HG02870 (cell line): ENCODE results near the gene VWA1.

Experiments used
- ATAC-seq: cut with Tn5 transposase; IDR thresholded peaks from one replicate; pipeline ENCODE4 v1.9.1; 2021; ENCODE audit warnings: mild to moderate bottlenecking, moderate library complexity; ENCODE audit not compliant: unreplicated experiment

VWA1 gene

GRCh38 chr1:1435106-1435903 lies at the start of gene VWA1:
Gene VWA1, plus strand, starts transcription at chr1:1435690. Its CDS starts 59 bp downstream, at chr1:1435749.
- no peak for ATAC-seq

- no peak for ATAC-seq
These were observed 49.6 kb upstream of the VWA1 start for GRCh38 chr1:1385931-1386330.

GRCh38 chr1:1387098-1388077 lies 48.1 kb upstream of the VWA1 start:
- ATAC-seq = no peak

GRCh38 chr1:1388078-1388472 lies 47.4 kb upstream of the VWA1 start:
- no peak for ATAC-seq

GRCh38 chr1:1390675-1391074 lies 44.8 kb upstream of the VWA1 start:
- ATAC-seq = no peak

- no peak for ATAC-seq
These were observed 44.3 kb upstream of the VWA1 start for GRCh38 chr1:1391225-1391624.

GRCh38 chr1:1393014-1393413 lies 42.5 kb upstream of the VWA1 start:
- ATAC-seq = no peak

GRCh38 chr1:1393428-1393827 lies 42.1 kb upstream of the VWA1 start:
- no peak for ATAC-seq

- ATAC-seq = no peak
These were observed 41.4 kb upstream of the VWA1 start for GRCh38 chr1:1394116-1394515.

GRCh38 chr1:1395166-1395565 lies 40.3 kb upstream of the VWA1 start:
- ATAC-seq = no peak

- no peak for ATAC-seq
These were observed 37.5 kb upstream of the VWA1 start for GRCh38 chr1:1397839-1398523.

GRCh38 chr1:1398677-1399186 lies 36.8 kb upstream of the VWA1 start:
- ATAC-seq = no peak

- peak; percentile 92 for ATAC-seq
These were observed 36.2 kb upstream of the VWA1 start, which contains the start of gene CCNL2 for GRCh38 chr1:1399187-1399871. Gene CCNL2, minus strand, starts transcription at chr1:1399335. Its CDS starts 29 bp downstream, at chr1:1399306.

- ATAC-seq = peak; percentile 10
These were observed 35.5 kb upstream of the VWA1 start for GRCh38 chr1:1399872-1400575.

- no peak for ATAC-seq
These were observed 34.7 kb upstream of the VWA1 start for GRCh38 chr1:1400576-1401456.

- no peak for ATAC-seq
These were observed 34.0 kb upstream of the VWA1 start for GRCh38 chr1:1401457-1402010.

- ATAC-seq = no peak
These were observed 33.2 kb upstream of the VWA1 start for GRCh38 chr1:1402072-1402900.
